ENCODE measurements around the gene PKD1.

The PKD1 gene

GRCh38 chr16:2078691-2079090 lies 57.0 kb downstream of the PKD1 start:
- DNase-seq (ENCODE audit: low read depth in 4 of 4, low spot score in 1 of 4), result no peak

- no peak for DNase-seq (ENCODE audit: low read depth in 4 of 4, low spot score in 1 of 4)
Observed at GRCh38 chr16:2078096-2078495, 57.6 kb downstream of the PKD1 start.

GRCh38 chr16:2077696-2078095 lies 58.0 kb downstream of the PKD1 start:
- DNase-seq (ENCODE audit: low read depth in 4 of 4, low spot score in 1 of 4), result no peak

- no peak for DNase-seq (ENCODE audit: low read depth in 4 of 4, low spot score in 1 of 4)
Observed at GRCh38 chr16:2077016-2077415, 58.7 kb downstream of the PKD1 start.

- no peak for DNase-seq (ENCODE audit: low read depth in 4 of 4, low spot score in 1 of 4)
Observed at GRCh38 chr16:2076072-2076865, 59.4 kb downstream of the PKD1 start.

- no peak for DNase-seq (ENCODE audit: low read depth in 4 of 4, low spot score in 1 of 4)
Observed at GRCh38 chr16:2075631-2076030, 60.1 kb downstream of the PKD1 start.

GRCh38 chr16:2074071-2074470 lies 61.6 kb downstream of the PKD1 start:
- DNase-seq (ENCODE audit: low read depth in 4 of 4, low spot score in 1 of 4), result no peak

- no peak for DNase-seq (ENCODE audit: low read depth in 4 of 4, low spot score in 1 of 4)
Observed at GRCh38 chr16:2072926-2073325, 62.8 kb downstream of the PKD1 start.

GRCh38 chr16:2071454-2072202 lies 64.1 kb downstream of the PKD1 start:
- DNase-seq (ENCODE audit: low read depth in 4 of 4, low spot score in 1 of 4), result no peak

- no peak for DNase-seq (ENCODE audit: low read depth in 4 of 4, low spot score in 1 of 4)
Observed at GRCh38 chr16:2070576-2071453, 64.9 kb downstream of the PKD1 start.

GRCh38 chr16:2066139-2066538 lies 69.6 kb downstream of the PKD1 start:
- no peak for DNase-seq (ENCODE audit: low read depth in 4 of 4, low spot score in 1 of 4)

GRCh38 chr16:2064368-2064945 lies 71.2 kb downstream of the PKD1 start:
- DNase-seq (ENCODE audit: low read depth in 4 of 4, low spot score in 1 of 4), result no peak

- no peak for DNase-seq (ENCODE audit: low read depth in 4 of 4, low spot score in 1 of 4)
Observed at GRCh38 chr16:2063861-2064260, 71.8 kb downstream of the PKD1 start.

- no peak for DNase-seq (ENCODE audit: low read depth in 4 of 4, low spot score in 1 of 4)
Observed at GRCh38 chr16:2062801-2063200, 72.9 kb downstream of the PKD1 start.

- no peak for DNase-seq (ENCODE audit: low read depth in 4 of 4, low spot score in 1 of 4)
Observed at GRCh38 chr16:2061526-2061925, 74.2 kb downstream of the PKD1 start.

GRCh38 chr16:2061023-2061422 lies 74.7 kb downstream of the PKD1 start:
- DNase-seq (ENCODE audit: low read depth in 4 of 4, low spot score in 1 of 4), result no peak

- no peak for DNase-seq (ENCODE audit: low read depth in 4 of 4, low spot score in 1 of 4)
Observed at GRCh38 chr16:2060346-2060745, 75.4 kb downstream of the PKD1 start.

GRCh38 chr16:2058872-2059271 lies 76.8 kb downstream of the PKD1 start:
- DNase-seq (ENCODE audit: low read depth in 4 of 4, low spot score in 1 of 4), result no peak

GRCh38 chr16:2058420-2058819 lies 77.3 kb downstream of the PKD1 start:
- DNase-seq (ENCODE audit: low read depth in 4 of 4, low spot score in 1 of 4), result no peak

- DNase-seq (ENCODE audit: low read depth in 4 of 4, low spot score in 1 of 4), result no peak
Observed at GRCh38 chr16:2057438-2057837, 78.3 kb downstream of the PKD1 start.

GRCh38 chr16:2056681-2057407 lies 78.9 kb downstream of the PKD1 start:
- no peak for DNase-seq (ENCODE audit: low read depth in 4 of 4, low spot score in 1 of 4)
